OCI-LY1 (cell line): ENCODE results near the gene NCAPD3.

Experiments
- H2AFZ ChIP-seq: fragments of 200-600 bp; sonication (generic), shearing (Covaris generic); 2 replicates; pipeline ENCODE4 v1.6.0; 2014; ENCODE audit warnings: antibody characterized with exemption, mild to moderate bottlenecking, low read length
- H3F3A ChIP-seq: fragments of 200-600 bp; sonication (generic), shearing (Covaris generic); 2 replicates; pipeline ENCODE4 v1.6.0; 2014; ENCODE audit warnings: mild to moderate bottlenecking, antibody characterized with exemption, low read length, moderate library complexity; ENCODE audit not compliant: insufficient read depth
- H3K27ac ChIP-seq: fragments of 200-600 bp; sonication (generic); 2 replicates; pipeline ENCODE4 v1.5.1; 2014; ENCODE audit warnings: low read length, mixed run types, mild to moderate bottlenecking, low read depth; ENCODE audit not compliant: poor library complexity, severe bottlenecking
- H3K27me3 ChIP-seq: fragments of 200-600 bp; sonication (generic); 2 replicates; pipeline ENCODE4 v1.6.0; 2014; ENCODE audit warnings: antibody characterized with exemption, mild to moderate bottlenecking, low read length, moderate library complexity; ENCODE audit not compliant: insufficient read depth
- H3K36me3 ChIP-seq: fragments of 200-600 bp; sonication (generic); 2 replicates; pipeline ENCODE4 v1.6.1; 2014; ENCODE audit warnings: mild to moderate bottlenecking, antibody characterized with exemption, low read length, moderate library complexity, mixed read lengths; ENCODE audit not compliant: insufficient read depth
- H3K4me1 ChIP-seq: fragments of 200-600 bp; sonication (generic); 2 replicates; pipeline ENCODE4 v1.5.1; 2014; ENCODE audit warnings: mild to moderate bottlenecking, low read length, moderate library complexity; ENCODE audit not compliant: insufficient read depth, severe bottlenecking
- H3K4me2 ChIP-seq: fragments of 200-600 bp; sonication (generic), shearing (Covaris generic); 2 replicates; pipeline ENCODE4 v1.6.1; 2014; ENCODE audit warnings: low read length
- H3K4me3 ChIP-seq: fragments of 200-600 bp; sonication (generic); 2 replicates; pipeline ENCODE4 v1.5.1; 2014; ENCODE audit warnings: low read length, low read depth, mild to moderate bottlenecking, mixed read lengths; ENCODE audit not compliant: poor library complexity, severe bottlenecking
- H3K79me2 ChIP-seq: fragments of 200-600 bp; shearing (Covaris generic); 2 replicates; pipeline ENCODE4 v1.6.1; 2016; ENCODE audit warnings: mixed run types, low read length, mixed read lengths; ENCODE audit not compliant: insufficient read depth
- H3K9ac ChIP-seq: fragments of 200-600 bp; sonication (generic), shearing (Covaris generic); 2 replicates; pipeline ENCODE4 v1.6.1; 2014; ENCODE audit warnings: mild to moderate bottlenecking, low read length, mixed read lengths
- H3K9me2 ChIP-seq: fragments of 200-600 bp; sonication (generic), shearing (Covaris generic); 2 replicates; pipeline ENCODE4 v1.6.1; 2014; ENCODE audit warnings: low read depth, mild to moderate bottlenecking, low read length, mixed read lengths
- H3K9me3 ChIP-seq: fragments of 200-600 bp; shearing (Covaris generic); 2 replicates; pipeline ENCODE4 v1.6.1; 2014; ENCODE audit warnings: low read length, mixed read lengths
- H4K20me1 ChIP-seq: fragments of 200-600 bp; sonication (generic), shearing (Covaris generic); 2 replicates; pipeline ENCODE4 v1.6.0; 2016; ENCODE audit warnings: mild to moderate bottlenecking, low read length; ENCODE audit not compliant: insufficient read depth
- EZH2 ChIP-seq: fragments of 200-600 bp; sonication (generic), shearing (Covaris generic); IDR thresholded peaks from 2 replicates; pipeline ENCODE4 v1.8.0; 2017; ENCODE audit warnings: borderline replicate concordance, mixed run types, mild to moderate bottlenecking, antibody characterized with exemption, low read length, moderate library complexity, mixed read lengths
- TF ChIP-seq, protein P1 (sequence below): fragments of 200-600 bp; sonication (generic), shearing (Covaris generic); IDR thresholded peaks from 2 replicates; pipeline ENCODE4 v1.5.1; 2017; ENCODE audit warnings: mild to moderate bottlenecking, antibody characterized with exemption, low read length, moderate library complexity, mixed read lengths

Gene NCAPD3

DNA sequence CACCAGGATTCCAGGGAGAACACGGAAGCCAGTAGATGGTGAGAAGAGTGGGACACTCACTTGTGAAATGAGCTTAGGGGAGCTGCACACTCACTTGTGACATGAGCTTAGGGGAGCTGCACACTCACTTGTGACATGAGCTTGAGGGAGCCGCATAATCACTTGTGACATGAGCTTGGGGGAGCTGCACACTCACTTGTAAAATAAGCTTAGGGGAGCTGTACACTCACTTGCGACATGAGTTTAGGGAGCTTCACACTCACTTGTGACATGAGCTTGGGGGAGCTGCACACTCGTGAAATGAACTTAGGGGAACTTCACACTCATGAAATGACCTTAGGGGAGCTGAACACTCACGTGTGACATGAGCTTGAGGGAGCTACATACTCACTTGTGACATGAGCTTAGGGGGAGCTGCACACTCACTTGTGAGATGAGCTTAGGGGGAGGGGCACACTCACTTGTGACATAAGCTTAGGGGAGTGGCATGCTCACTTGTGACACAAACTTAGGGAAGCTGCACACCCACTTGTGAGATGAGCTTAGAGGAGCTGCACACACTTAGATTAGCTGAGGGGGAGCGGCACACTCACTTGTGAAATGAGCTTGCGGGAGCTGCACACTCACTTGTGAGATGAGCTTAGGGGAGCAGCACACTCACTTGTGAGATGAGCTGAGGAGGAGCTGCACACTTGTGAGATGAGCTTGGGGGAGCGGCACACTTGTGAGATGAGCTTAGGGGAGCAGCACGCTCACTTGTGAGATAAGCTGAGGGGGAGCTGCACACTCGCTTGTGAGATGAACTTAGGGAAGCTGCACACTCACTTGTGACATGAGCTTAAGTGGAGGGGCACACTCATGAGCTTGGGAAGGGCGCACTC is 59.0 kb downstream of the NCAPD3 start:
- Histone ChIP-seq H3K9ac (no peak overlapping the region), H3K4me1 (no peaks in the 10 kb centered on the region), H3K27me3 (no peaks in the 10 kb centered on the region), H3K9me3 (no peaks in the 10 kb centered on the region), H3K4me2 (no peak overlapping the region), H3K36me3 (peaks cover 88% of the 10 kb centered on the region), H4K20me1 (no peaks in the 10 kb centered on the region), H3K27ac (no peak overlapping the region), H3F3A (no peaks in the 10 kb centered on the region), H3K9me2 (no peaks in the 10 kb centered on the region), H3K79me2 (no peaks in the 10 kb centered on the region), H3K4me3 (no peak overlapping the region), H2AFZ (no peak overlapping the region)
- TF ChIP-seq, protein P1, sequence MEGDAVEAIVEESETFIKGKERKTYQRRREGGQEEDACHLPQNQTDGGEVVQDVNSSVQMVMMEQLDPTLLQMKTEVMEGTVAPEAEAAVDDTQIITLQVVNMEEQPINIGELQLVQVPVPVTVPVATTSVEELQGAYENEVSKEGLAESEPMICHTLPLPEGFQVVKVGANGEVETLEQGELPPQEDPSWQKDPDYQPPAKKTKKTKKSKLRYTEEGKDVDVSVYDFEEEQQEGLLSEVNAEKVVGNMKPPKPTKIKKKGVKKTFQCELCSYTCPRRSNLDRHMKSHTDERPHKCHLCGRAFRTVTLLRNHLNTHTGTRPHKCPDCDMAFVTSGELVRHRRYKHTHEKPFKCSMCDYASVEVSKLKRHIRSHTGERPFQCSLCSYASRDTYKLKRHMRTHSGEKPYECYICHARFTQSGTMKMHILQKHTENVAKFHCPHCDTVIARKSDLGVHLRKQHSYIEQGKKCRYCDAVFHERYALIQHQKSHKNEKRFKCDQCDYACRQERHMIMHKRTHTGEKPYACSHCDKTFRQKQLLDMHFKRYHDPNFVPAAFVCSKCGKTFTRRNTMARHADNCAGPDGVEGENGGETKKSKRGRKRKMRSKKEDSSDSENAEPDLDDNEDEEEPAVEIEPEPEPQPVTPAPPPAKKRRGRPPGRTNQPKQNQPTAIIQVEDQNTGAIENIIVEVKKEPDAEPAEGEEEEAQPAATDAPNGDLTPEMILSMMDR = no peak
- TF ChIP-seq EZH2 = no peak

DNA sequence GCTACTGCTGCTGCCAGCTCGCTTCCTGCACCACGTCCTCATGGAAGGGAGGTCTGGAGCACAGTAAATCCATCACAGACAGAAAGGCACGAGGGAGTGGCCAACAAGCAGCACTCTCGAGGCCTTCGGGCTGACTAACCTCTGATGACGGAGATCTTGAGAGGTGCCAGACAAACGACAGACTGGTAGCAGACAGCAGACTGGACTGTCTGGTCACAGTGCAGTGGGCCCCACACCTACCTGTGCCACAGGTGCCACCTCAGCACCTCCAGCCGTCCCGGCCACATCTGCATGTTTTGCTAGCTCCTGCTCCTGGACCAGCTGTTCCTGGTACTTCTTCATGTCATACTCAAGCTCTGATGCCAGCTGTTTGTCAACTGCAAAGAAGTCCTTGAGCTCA is 64.1 kb downstream of the NCAPD3 start:
- H3K9me3 ChIP-seq = no peaks in the 10 kb centered on the region
- H3K27ac ChIP-seq = no peak overlapping the region
- no peak for TF ChIP-seq EZH2
- TF ChIP-seq, protein P1 = no peak
- H3K36me3 ChIP-seq = peaks cover 99% of the 10 kb centered on the region
- H2AFZ ChIP-seq = no peak overlapping the region
- H3K4me1 ChIP-seq = no peaks in the 10 kb centered on the region
- no peaks in the 10 kb centered on the region for H3K9me2 ChIP-seq
- H4K20me1 ChIP-seq = no peaks in the 10 kb centered on the region
- no peaks in the 10 kb centered on the region for H3K27me3 ChIP-seq
- H3K4me2 ChIP-seq = no peak overlapping the region
- no peaks in the 10 kb centered on the region for H3F3A ChIP-seq
- no peak overlapping the region for H3K4me3 ChIP-seq
- H3K9ac ChIP-seq = no peak overlapping the region
- no peaks in the 10 kb centered on the region for H3K79me2 ChIP-seq

DNA sequence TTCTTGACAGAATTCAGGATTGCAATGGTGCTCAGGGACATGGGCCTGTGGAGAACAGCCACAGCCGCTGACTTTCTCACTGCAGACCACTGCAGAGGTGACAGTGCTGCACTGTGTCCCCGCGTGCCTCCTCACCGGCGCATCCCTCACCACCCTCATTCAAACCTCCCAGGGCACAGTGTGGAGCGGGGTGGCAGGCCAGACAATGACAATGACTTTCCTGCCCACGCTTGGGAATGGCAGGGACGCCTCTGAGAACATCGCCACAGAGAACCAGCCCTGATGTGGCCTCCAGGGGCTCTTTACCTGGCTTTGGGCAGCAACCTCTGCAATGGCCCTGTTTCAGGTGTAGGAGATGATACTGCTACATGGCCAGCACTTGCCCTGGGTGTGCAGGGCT is 65.7 kb downstream of the NCAPD3 start:
- Histone ChIP-seq H3K27me3 (no peaks in the 10 kb centered on the region), H3K9ac (no peak overlapping the region), H3K4me2 (no peak overlapping the region), H3K9me2 (no peaks in the 10 kb centered on the region), H3K79me2 (no peaks in the 10 kb centered on the region), H3F3A (no peaks in the 10 kb centered on the region), H3K36me3 (peaks cover 93% of the 10 kb centered on the region), H3K4me1 (no peaks in the 10 kb centered on the region), H3K4me3 (no peak overlapping the region), H2AFZ (no peak overlapping the region), H3K9me3 (no peaks in the 10 kb centered on the region), H4K20me1 (no peaks in the 10 kb centered on the region), H3K27ac (no peak overlapping the region)
- no peak for TF ChIP-seq EZH2
- TF ChIP-seq, protein P1 = no peak
